DND-41 (cell line): Measurements from ENCODE around the gene BIRC6.
"Not testable (repeated sequence)": the region's sequence is repeated elsewhere in the genome, so short reads cannot be mapped to it uniquely, and the experiment has no call there.

Experiments used
- ATAC-seq: fragments of 200-7000 bp; cut with Tn5 transposase; 3 replicates; pipeline ENCODE4 v1.9.1; 2021; ENCODE audit warnings: low read depth; ENCODE audit not compliant: insufficient read depth
- DNase-seq: peaks from one replicate; pipeline ENCODE4 v3.0.0-alpha.2; 2020
- H2AFZ ChIP-seq: 2 replicates; pipeline ENCODE4 v1.6.0; 2012; ENCODE audit warnings: low read depth, low read length
- H3K27ac ChIP-seq: 2 replicates; pipeline ENCODE4 v1.5.1; 2012; ENCODE audit warnings: low read length, inconsistent platforms
- H3K27me3 ChIP-seq: fragments of 200-600 bp; sonication (generic); 2 replicates; pipeline ENCODE4 v1.6.0; 2012; ENCODE audit warnings: low read length, mild to moderate bottlenecking, inconsistent platforms; ENCODE audit not compliant: insufficient read depth, poor library complexity
- H3K36me3 ChIP-seq: 2 replicates; pipeline ENCODE4 v1.5.1; 2012; ENCODE audit warnings: low read length, inconsistent platforms; ENCODE audit not compliant: insufficient read depth
- H3K4me1 ChIP-seq: 2 replicates; pipeline ENCODE4 v1.5.1; 2012; ENCODE audit warnings: mild to moderate bottlenecking, low read length; ENCODE audit not compliant: insufficient read depth
- H3K4me2 ChIP-seq: 2 replicates; pipeline ENCODE4 v1.6.0; 2012; ENCODE audit warnings: mild to moderate bottlenecking, moderate library complexity, low read length, inconsistent platforms; ENCODE audit not compliant: insufficient read depth
- H3K4me3 ChIP-seq, 2 experiments: fragments of 200-600 bp in 1 of 2; shearing (Covaris generic) in 1 of 2; 2 replicates each; pipeline ENCODE4 v1.5.1; 2012 to 2016; ENCODE audit warnings: inconsistent platforms in 2 of 2, low read length in 2 of 2, mild to moderate bottlenecking in 2 of 2, low read depth in 1 of 2, moderate library complexity in 1 of 2
- H3K79me2 ChIP-seq: 2 replicates; pipeline ENCODE4 v1.6.0; 2012; ENCODE audit warnings: low read length, inconsistent platforms; ENCODE audit not compliant: insufficient read depth
- H3K9ac ChIP-seq: 2 replicates; pipeline ENCODE4 v1.6.0; 2012; ENCODE audit warnings: low read depth, mild to moderate bottlenecking, inconsistent platforms, low read length, moderate library complexity
- H3K9me3 ChIP-seq: 2 replicates; pipeline ENCODE4 v1.5.1; 2012; ENCODE audit warnings: low read length, moderate library complexity, mild to moderate bottlenecking, inconsistent platforms; ENCODE audit not compliant: insufficient read depth, severe bottlenecking
- H4K20me1 ChIP-seq: 2 replicates; pipeline ENCODE4 v1.6.0; 2012; ENCODE audit warnings: low read length; ENCODE audit not compliant: insufficient read depth
- EZH2 ChIP-seq: IDR thresholded peaks from 3 replicates; pipeline ENCODE4 v1.6.1; 2012; ENCODE audit warnings: borderline replicate concordance, low read depth, mild to moderate bottlenecking, moderate library complexity, low read length, inconsistent platforms; ENCODE audit not compliant: severe bottlenecking
- TF ChIP-seq, protein P1 (sequence below): IDR thresholded peaks from 2 replicates; pipeline ENCODE4 v1.5.1; 2012; ENCODE audit warnings: borderline replicate concordance, low read length, moderate library complexity, mild to moderate bottlenecking; ENCODE audit not compliant: poor library complexity, severe bottlenecking; ENCODE audit errors: extremely low read depth

Gene BIRC6

DNA sequence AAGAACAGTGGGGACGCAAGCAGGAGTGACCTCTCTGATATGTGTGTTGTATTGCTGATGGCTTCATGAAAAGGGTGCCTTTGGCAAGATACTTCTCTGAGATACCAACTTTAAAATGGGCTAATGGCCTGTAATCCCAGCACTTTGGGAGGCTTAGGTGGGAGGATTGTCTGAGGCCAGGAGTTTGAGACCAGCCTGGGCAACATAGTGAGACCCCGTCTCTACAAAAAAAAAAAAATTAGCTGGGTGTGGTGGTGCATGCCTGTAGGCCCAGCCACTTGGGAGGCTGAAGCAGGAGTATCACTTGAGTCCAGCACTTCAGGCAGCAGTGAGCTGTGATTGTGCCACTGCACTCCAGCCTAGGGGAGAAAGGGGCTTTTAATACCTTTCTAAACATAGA is 9.8 kb downstream of the BIRC6 start:
- H3K9me3 ChIP-seq: no peaks in the 10 kb centered on the region
- H3K27me3 ChIP-seq: no peaks in the 10 kb centered on the region
- H3K4me2 ChIP-seq: no peak overlapping the region
- H3K9ac ChIP-seq: no peak overlapping the region
- peaks cover 74% of the 10 kb centered on the region for H4K20me1 ChIP-seq
- no peak for TF ChIP-seq EZH2
- TF ChIP-seq, protein P1, sequence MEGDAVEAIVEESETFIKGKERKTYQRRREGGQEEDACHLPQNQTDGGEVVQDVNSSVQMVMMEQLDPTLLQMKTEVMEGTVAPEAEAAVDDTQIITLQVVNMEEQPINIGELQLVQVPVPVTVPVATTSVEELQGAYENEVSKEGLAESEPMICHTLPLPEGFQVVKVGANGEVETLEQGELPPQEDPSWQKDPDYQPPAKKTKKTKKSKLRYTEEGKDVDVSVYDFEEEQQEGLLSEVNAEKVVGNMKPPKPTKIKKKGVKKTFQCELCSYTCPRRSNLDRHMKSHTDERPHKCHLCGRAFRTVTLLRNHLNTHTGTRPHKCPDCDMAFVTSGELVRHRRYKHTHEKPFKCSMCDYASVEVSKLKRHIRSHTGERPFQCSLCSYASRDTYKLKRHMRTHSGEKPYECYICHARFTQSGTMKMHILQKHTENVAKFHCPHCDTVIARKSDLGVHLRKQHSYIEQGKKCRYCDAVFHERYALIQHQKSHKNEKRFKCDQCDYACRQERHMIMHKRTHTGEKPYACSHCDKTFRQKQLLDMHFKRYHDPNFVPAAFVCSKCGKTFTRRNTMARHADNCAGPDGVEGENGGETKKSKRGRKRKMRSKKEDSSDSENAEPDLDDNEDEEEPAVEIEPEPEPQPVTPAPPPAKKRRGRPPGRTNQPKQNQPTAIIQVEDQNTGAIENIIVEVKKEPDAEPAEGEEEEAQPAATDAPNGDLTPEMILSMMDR: no peak
- peaks cover 4% of the 10 kb centered on the region; the same call in 1 of the 2 replicates for H3K36me3 ChIP-seq
- ATAC-seq (no peak), DNase-seq (no peak)
- H3K27ac ChIP-seq: no peak overlapping the region
- H2AFZ ChIP-seq: no peak overlapping the region
- H3K4me3 ChIP-seq: no peak overlapping the region
- peaks cover 99% of the 10 kb centered on the region for H3K79me2 ChIP-seq
- 0 out of 2 replicates have a peak, but pooled peaks cover 3% of the 10 kb centered on the region for H3K4me1 ChIP-seq

DNA sequence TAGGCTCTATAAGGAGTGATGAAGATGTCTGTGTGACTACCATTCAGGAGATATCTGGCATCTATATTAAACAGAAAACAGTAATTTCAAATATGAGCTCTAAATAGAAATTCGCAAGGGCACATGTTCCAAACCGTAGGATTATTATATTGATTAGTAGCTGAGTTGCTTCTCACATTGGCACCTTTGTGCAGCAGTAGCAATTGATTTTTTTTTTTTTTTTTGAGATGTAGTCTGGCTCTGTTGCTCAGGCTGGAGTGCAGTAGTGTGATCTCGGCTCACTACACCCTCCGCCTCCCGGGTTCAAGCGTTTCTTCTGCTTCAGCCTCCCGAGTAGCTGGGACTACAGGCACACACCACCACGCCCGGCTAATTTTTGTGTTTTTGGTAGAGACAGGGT is 12.4 kb downstream of the BIRC6 start:
- no peak overlapping the region for H3K4me3 ChIP-seq
- no peak overlapping the region for H3K4me2 ChIP-seq
- H3K27me3 ChIP-seq: no peaks in the 10 kb centered on the region
- H3K27ac ChIP-seq: no peak overlapping the region
- H3K36me3 ChIP-seq: peaks cover 7% of the 10 kb centered on the region; the same call in 1 of the 2 replicates
- no peaks in the 10 kb centered on the region for H3K9me3 ChIP-seq
- H3K79me2 ChIP-seq: peaks cover 99% of the 10 kb centered on the region
- H3K9ac ChIP-seq: no peak overlapping the region
- no peak overlapping the region for H2AFZ ChIP-seq
- no peak for TF ChIP-seq EZH2
- TF ChIP-seq, protein P1: no peak
- H3K4me1 ChIP-seq: no peaks in the 10 kb centered on the region
- ATAC-seq (no peak), DNase-seq (no peak)
- peaks cover 77% of the 10 kb centered on the region for H4K20me1 ChIP-seq

DNA sequence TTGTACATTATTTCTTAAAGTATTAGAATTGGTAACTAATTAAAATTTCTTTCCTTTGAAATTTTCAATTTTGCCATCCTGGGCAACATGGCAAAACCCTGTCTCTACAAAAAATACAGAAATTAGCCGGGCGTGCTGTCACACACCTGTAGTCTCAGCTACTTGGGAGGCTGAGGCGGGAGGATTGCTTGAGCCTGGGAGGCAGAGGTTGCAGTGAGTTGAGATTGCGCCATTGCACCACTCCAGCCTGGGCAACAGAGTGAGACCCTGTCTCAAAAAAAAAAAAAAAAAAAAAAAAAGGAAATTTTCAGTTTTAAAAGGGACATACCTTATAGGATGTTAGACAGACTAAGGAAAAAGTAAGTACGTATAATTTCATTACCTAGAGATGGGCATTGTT is 14.1 kb downstream of the BIRC6 start:
- peaks cover 80% of the 10 kb centered on the region for H4K20me1 ChIP-seq
- DNase-seq, ATAC-seq: not testable (repeated sequence)

DNA sequence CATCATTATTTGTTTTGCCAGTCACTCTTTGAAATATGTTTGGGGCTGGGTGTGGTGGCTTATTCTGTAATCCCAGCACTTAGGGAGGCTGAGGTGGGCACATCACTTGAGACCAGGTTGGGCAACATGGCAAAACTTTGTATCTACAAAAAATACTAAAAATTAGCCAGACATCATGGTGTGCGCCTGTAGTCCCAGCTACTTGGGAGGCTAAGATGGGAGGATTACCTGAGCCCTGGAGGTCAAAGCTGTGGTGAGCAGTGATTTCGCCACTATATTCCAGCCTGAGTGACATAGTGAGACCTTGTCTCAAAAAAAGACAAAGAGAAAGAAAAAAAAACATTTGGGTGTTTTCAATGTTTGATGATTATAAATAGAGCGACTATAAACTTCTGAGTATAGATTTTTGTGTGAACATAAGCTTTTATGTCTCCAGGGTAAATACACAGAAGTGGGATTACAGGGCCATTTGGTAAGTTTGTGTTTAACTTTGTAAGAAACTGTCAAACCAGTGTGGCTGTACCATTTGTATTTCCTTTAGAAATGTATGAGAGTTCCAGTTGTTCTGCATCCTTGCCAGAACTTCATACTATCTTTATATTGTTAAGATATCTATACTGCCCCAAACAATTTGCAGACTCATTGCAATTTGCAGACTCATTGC is 15.8 kb downstream of the BIRC6 start:
- Histone ChIP-seq H4K20me1 (peaks cover 80% of the 10 kb centered on the region), H3K79me2 (peaks cover 98% of the 10 kb centered on the region), H3K27me3 (no peaks in the 10 kb centered on the region), H2AFZ (no peak overlapping the region), H3K4me2 (no peak overlapping the region), H3K36me3 (peaks cover 7% of the 10 kb centered on the region; the same call in 1 of the 2 replicates), H3K4me3 (no peak overlapping the region), H3K4me1 (no peaks in the 10 kb centered on the region), H3K27ac (no peak overlapping the region), H3K9ac (no peak overlapping the region), H3K9me3 (no peaks in the 10 kb centered on the region)
- TF ChIP-seq EZH2: no peak
- TF ChIP-seq, protein P1: no peak
- no peak for ATAC-seq
- DNase-seq: no peak

More for the DNA sequence above, 14.1 kb downstream of the BIRC6 start:
- H3K27ac ChIP-seq, H3K9me3 ChIP-seq, H2AFZ ChIP-seq, H3K27me3 ChIP-seq, H3K4me2 ChIP-seq, H3K4me3 ChIP-seq, H3K36me3 ChIP-seq, H3K4me1 ChIP-seq, H3K9ac ChIP-seq: not testable (repeated sequence)
- peaks cover 98% of the 10 kb centered on the region for H3K79me2 ChIP-seq
